Omental fat pad (tissue), 4 donors: ENCODE measurements around the gene HNRNPA1L2. TPM values are rescaled to one million over a fixed set of nuclear protein-coding genes. Genes with fewer than 3 reads are reported as not detected.

ENCODE experiments used
- ATAC-seq: fragments of 150-250 bp; one replicate; pipeline ENCODE4 v1.9.1; 2016; ENCODE audit warnings: mild to moderate bottlenecking, moderate library complexity; ENCODE audit not compliant: low FRiP score
- DNase-seq: peaks from one replicate; pipeline ENCODE4 v3.0.0-alpha.2; 2019; ENCODE audit warnings: low spot score
- CTCF ChIP-seq, 3 donors: fragments of 450-650 bp; IDR thresholded peaks; one replicate each; pipeline ENCODE4 v1.5.1; 2016 to 2017; ENCODE audit warnings: antibody characterized with exemption in 3 of 3, mild to moderate bottlenecking in 3 of 3, moderate library complexity in 2 of 3
- total RNA-seq, 4 donors: library from RNA; depleted of rRNA; stranded (reverse); fragments of >200 nt; gene quantifications; one replicate each; pipeline ENCODE4 v1.1.0, GENCODE V29; 2016

Gene HNRNPA1L2
- total RNA-seq, 4 donors from 2014 or later = 1.1 to 5.2 (median 3.6) TPM

- ATAC-seq (no peak), DNase-seq (no peak)
Observed at GRCh38 chr13:52646967-52647366, 4.7 kb downstream of the HNRNPA1L2 start.

DNA sequence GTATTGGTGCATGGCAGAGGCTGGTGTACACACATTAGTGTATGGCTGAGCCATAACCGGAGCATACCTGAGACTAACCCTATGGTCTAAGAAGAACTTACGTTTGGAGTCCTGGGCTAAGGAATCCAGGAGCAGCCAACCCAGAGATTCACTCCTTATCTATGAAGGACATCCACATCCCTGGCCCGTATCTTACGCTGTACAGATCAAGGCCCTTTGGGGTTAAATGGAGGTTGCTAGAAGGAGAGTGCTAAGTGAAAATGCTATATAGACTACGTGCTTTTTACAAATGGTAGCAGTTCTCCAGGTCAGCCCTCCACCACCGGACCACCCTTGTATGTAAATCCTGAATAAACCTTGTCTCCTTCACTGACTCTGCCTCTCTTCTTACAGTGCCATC lies 8.5 kb downstream of the HNRNPA1L2 start:
- no peak for DNase-seq
- no peak for ATAC-seq
- TF ChIP-seq CTCF (IDR thresholded peaks at IDR 0.05) = no peak

More at GRCh38 chr13:52646967-52647366, 4.7 kb downstream of the HNRNPA1L2 start:
- TF ChIP-seq CTCF (IDR thresholded peaks at IDR 0.05) = no peak

DNA sequence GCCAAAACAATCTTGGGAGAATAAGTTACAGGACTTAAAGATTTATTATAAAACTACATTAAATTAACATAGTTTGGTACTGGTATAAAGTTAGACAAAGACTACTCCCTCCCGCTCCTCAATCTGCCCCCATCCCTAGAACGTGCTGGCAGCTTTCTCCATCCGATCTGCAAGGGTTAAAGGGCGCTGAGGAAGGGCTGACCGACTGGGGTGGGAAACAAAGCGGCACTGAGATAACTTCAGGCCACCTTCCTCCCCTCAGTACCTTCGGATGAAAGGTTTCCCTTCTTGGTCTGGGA lies 9.6 kb downstream of the HNRNPA1L2 start:
- ATAC-seq (peak; percentile 60), DNase-seq (no peak)
- no peak for TF ChIP-seq CTCF (IDR thresholded peaks at IDR 0.05)

DNA sequence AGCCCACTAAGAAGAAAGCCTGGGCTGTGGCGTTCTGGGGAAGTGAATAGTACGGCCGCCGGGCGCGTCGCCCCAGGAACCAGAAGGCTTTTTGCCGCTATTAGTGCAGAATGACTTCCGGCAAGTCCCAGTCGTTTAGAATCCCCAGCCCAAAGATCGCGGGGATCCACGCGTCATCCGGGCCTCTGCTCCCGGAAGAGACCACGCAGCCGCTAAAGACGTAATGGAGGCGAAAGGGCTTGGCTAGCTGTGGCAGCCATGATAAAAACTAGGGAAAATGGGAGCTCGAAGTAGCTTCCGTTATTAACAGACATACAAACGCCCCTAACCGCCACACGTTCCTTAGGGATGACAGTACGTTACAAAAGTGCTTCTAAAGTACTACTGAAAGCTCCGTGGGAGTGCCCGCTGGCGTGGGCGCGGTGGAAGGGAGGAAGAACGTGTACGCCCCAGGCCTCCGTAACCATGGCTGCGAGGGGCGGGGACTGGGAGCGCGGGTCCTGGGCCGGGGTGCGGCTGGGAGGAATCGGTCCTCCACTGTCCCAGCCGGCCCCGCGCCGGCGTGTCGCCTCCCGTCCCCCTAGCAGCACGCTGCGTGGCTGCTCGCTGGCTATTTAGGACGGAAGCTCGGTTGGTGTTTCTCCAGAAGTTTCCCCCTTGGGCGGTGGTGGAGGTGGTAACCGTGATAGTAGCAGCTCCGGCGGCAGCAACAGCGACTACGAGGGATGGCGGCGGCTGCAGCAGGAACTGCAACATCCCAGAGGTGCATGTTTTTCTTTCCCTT lies 10.2 kb downstream of the HNRNPA1L2 start, which contains the start of gene SUGT1:
Gene SUGT1, plus strand, starts transcription at position 641 of the 784 bp plus-strand sequence. Its CDS starts 85 bp downstream, at position 726.
- no peak for TF ChIP-seq CTCF (IDR thresholded peaks at IDR 0.05)
- ATAC-seq (peak; percentile 99), DNase-seq (peak; percentile 89)

GRCh38 chr13:52652980-52653303 lies 10.7 kb downstream of the HNRNPA1L2 start:
- DNase-seq (no peak), ATAC-seq (peak; percentile 29)
- TF ChIP-seq CTCF (IDR thresholded peaks at IDR 0.05) = peak in 1 of 3 donors; percentile 24

DNA sequence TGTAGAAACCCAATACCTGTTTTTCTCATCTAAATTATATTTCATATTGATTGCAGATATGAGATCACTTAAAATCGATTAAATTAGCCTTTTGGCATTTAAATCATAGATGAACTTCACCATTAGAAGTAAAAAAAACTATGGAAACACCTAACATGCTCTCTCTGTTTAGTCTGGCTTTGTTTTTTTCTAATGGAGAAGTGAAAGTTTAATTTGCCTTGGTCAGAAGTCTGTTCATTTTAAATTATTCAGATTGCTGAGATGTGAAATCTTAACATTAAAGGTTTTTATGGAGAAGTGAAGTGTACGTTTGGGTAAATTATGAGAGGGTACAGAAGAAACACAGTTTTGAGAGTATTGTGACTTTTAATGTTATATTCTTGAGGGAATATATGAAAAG lies 17.1 kb downstream of the HNRNPA1L2 start:
- no peak for ATAC-seq
- no peak for TF ChIP-seq CTCF (IDR thresholded peaks at IDR 0.05)

GRCh38 chr13:52664272-52664671 lies 22.0 kb downstream of the HNRNPA1L2 start:
- DNase-seq = no peak
- no peak for ATAC-seq
- TF ChIP-seq CTCF (IDR thresholded peaks at IDR 0.05) = no peak

More for the DNA sequence above, 17.1 kb downstream of the HNRNPA1L2 start:
- no peak for DNase-seq
